PFSK-1 (cell line): ENCODE measurements around the gene GUK1.

ENCODE experiments used
- FOXP2 ChIP-seq: optimal IDR thresholded peaks from 2 replicates; pipeline ENCODE3; 2011; ENCODE audit warnings: borderline replicate concordance, control low read depth, inconsistent platforms; ENCODE audit not compliant: insufficient read depth; ENCODE audit errors: extremely low read length, extremely low read depth
- POLR2AphosphoS5 ChIP-seq: IDR thresholded peaks from 2 replicates; pipeline ENCODE4 v1.6.1; 2012; ENCODE audit warnings: low read depth, mild to moderate bottlenecking, control low read depth, low read length, moderate library complexity
- REST ChIP-seq, 2 experiments: IDR thresholded peaks; 2 replicates each; pipeline versions ENCODE4 v1.6.1 to v1.8.0; 2011 to 2012; ENCODE audit warnings: low read depth in 2 of 2, low read length in 2 of 2, control low read depth in 1 of 2, inconsistent platforms in 1 of 2, mild to moderate bottlenecking in 1 of 2, moderate library complexity in 1 of 2; ENCODE audit not compliant: insufficient read depth in 1 of 2
- SIN3A ChIP-seq: IDR thresholded peaks from 2 replicates; pipeline ENCODE4 v1.6.1; 2012; ENCODE audit warnings: mild to moderate bottlenecking, low read length, moderate library complexity, borderline replicate concordance; ENCODE audit not compliant: insufficient read depth
- TAF1 ChIP-seq: IDR thresholded peaks from 2 replicates; pipeline ENCODE4 v1.6.1; 2012; ENCODE audit warnings: low read length, control low read depth, borderline replicate concordance; ENCODE audit not compliant: insufficient read depth

GRCh38 chr1:228147151-228147693 lies 7.1 kb downstream of the GUK1 start:
- TF ChIP-seq POLR2AphosphoS5 (no peak), SIN3A (no peak), REST (IDR thresholded peaks at IDR 0.05; ENCODE audit: insufficient read depth in 1 of 2, low read depth in 2 of 2, low read length in 2 of 2) (no peak), TAF1 (no peak), FOXP2 (no peak)
